ENCODE measurements around the gene SLC9A5. TPM values are rescaled to one million over a fixed set of nuclear protein-coding genes. Genes with fewer than 3 reads are reported as not detected.

SLC9A5 gene
- total and polyA plus RNA-seq, 9 donors = 0.36 to 3.1 (median 1.2) TPM

DNA sequence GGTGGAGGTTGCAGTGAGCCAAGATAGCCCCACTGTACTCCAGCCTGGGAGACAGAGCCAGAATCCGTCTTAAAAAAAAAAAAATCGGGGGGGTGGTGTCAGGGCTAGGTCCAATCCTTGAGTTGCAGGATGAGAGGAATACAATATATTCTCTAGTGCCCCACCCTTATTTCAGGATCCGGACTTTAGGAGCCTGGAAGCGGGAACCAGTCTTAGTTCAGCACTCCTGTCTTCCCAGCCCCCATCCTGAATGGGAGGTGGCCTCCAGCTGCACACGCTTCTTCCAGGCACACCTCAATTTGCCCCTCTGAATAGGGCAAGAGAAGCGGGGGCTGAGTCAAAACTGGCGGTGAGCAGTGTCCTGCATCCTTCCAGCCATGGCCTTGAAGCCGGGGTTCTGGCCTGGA is 3.1 kb upstream of the SLC9A5 start:
- no peak for TF ChIP-seq POLR2A (IDR thresholded peaks at IDR 0.05)
- no peak for TF ChIP-seq CTCF (IDR thresholded peaks at IDR 0.05)
- TF ChIP-seq EP300 (IDR thresholded peaks at IDR 0.05) = no peak
- intact Hi-C loops (cut with DNase I) = no loop called here
- 1 to 6% (median 1%) methylated on average over 8 of the region's 8 CpGs for WGBS, 3 donors

DNA sequence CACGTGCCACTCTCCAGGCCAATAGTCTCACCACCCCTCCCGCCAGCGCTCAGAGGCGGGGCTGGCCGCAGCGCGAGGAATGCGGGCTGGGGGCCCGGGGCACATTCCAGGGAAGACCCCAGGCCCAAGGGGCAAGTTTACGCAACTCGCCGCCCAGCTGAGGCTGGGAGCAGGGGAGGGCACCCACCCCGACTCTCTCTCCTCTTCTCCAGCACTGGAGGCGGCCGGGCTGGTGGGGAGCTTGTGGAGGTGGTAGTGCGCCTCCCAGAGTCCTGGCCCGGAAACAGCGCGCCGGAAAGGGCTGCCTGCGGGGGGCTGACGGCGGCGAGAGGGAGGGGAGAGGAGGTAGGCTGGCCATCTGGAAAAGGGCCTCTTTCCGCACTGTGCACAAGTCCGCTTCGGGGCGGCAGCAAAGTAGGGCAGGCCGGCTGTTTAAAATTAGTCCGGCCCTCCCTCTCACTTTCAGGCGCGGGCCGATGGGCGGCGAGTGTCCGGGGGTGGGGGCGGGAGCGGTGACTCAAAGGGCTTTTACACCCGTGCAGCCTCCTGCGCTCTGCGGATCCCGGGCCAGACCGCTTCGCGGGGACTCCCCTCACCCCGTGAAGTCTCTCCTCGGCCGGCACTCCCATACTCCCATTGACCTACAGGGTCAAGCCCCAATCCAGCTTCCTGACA is 2.6 kb upstream of the SLC9A5 start:
- peak overlapping the region; percentile 79 for H3K4me3 ChIP-seq
- intact Hi-C loops (cut with DNase I) = no loop called here
- 0 to 1% (median 1%) methylated on average over 46 to 48 of the region's 48 CpGs for WGBS, 3 donors

More for the DNA sequence above, 3.1 kb upstream of the SLC9A5 start:
- Histone ChIP-seq H3K4me1 (ENCODE audit: insufficient read depth) (peaks cover 14% of the 10 kb centered on the region), H3K27me3 (no peaks in the 10 kb centered on the region), H3K9me3 (no peaks in the 10 kb centered on the region), H3K36me3 (no peaks in the 10 kb centered on the region), H3K27ac (peak overlapping the region in 1 of 2 donors; percentile 85), H3K4me3 (peak overlapping the region; percentile 79)
- DNase-seq = no peak

GRCh38 chr16:67246756-67247191 is 2.0 kb upstream of the SLC9A5 start:
- Histone ChIP-seq H3K4me1 (ENCODE audit: insufficient read depth) (peaks cover 12% of the 10 kb centered on the region), H3K36me3 (no peaks in the 10 kb centered on the region), H3K27me3 (no peaks in the 10 kb centered on the region), H3K27ac (peak overlapping the region; percentile 61 to 85), H3K4me3 (peak overlapping the region; percentile 79), H3K9me3 (no peaks in the 10 kb centered on the region)
- intact Hi-C loops (cut with DNase I) = no loop called here
- 0 to 1% (median 1%) methylated on average over 25 to 26 of the region's 26 CpGs for WGBS, 3 donors
- peak in 3 of 5 donors; percentile 63 to 78 (median 76) for DNase-seq
- TF ChIP-seq CTCF (IDR thresholded peaks at IDR 0.05) (peak in 1 of 3 donors; percentile 13), EP300 (IDR thresholded peaks at IDR 0.05) (no peak), POLR2A (IDR thresholded peaks at IDR 0.05) (no peak)

More for the DNA sequence above, 2.6 kb upstream of the SLC9A5 start:
- peaks cover 13% of the 10 kb centered on the region for H3K4me1 ChIP-seq (ENCODE audit: insufficient read depth)
- no peaks in the 10 kb centered on the region for H3K36me3 ChIP-seq
- H3K9me3 ChIP-seq = no peaks in the 10 kb centered on the region
- TF ChIP-seq CTCF (IDR thresholded peaks at IDR 0.05) (peak in 2 of 3 donors; percentile 53 to 72), POLR2A (IDR thresholded peaks at IDR 0.05) (peak; percentile 23), EP300 (IDR thresholded peaks at IDR 0.05) (no peak)
- no peaks in the 10 kb centered on the region for H3K27me3 ChIP-seq
- peak; percentile 91 to 95 (median 93) for DNase-seq
- H3K27ac ChIP-seq = peak overlapping the region; percentile 61 to 85

DNA sequence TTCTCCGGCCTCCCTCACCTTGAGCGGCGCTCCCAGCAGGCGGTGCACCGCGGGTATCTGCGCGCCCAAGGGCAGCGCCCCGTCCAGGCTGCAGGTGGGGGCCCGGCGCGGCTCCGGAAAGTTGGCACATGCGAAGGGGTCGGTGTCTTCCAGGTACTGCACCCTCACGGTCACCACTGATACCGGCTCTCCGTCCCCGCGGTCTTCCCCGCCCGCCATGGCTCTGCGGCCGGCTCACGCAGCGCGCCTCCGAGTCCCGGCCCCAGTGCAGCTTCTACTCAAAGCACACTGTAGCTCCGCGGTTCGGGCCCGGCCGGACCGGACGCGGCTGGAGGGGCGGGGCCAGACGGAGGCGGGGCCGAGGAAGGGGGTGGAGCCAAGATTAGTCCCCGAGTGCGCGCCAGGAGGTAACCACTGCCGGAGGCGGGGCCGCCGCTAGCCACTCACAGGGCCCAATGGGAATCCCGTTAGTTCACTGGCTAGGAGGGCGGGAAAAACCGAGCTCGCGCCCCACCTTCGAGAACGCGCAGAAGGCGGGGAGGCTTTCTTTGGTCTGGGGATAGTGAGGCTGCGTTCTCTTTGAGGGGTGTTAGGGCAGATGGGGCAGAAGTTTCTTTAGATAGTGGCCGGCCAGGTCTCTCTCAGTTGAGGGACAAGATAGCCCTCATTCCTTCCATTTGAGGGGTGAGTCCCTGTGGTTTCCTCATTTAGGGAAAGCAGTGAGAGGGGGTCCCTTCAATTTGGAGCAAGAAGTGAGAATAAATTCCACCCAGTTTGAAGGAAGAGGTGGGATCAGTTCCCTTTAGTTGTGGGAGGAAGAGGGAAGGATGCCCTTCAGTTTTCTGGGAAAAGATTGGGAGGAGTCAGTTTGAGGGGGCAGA is 1.3 kb upstream of the SLC9A5 start, which contains the start of gene FHOD1:
FHOD1 (minus strand) TSS at position 290 of the 881 bp plus-strand sequence; CDS start at position 219, 71 bp downstream.
- TF ChIP-seq POLR2A (IDR thresholded peaks at IDR 0.05) (peak; percentile 60), CTCF (IDR thresholded peaks at IDR 0.05) (no peak)

More for the DNA sequence above, 1.3 kb upstream of the SLC9A5 start, which contains the start of gene FHOD1:
- DNase-seq = peak; percentile 98 to 100 (median 99)
- Histone ChIP-seq H3K36me3 (no peaks in the 10 kb centered on the region), H3K9me3 (no peaks in the 10 kb centered on the region), H3K27me3 (no peaks in the 10 kb centered on the region), H3K4me1 (ENCODE audit: insufficient read depth) (peaks cover 12% of the 10 kb centered on the region), H3K27ac (peak within 1 kb of the TSS; percentile 61 to 85), H3K4me3 (peak within 1 kb of the TSS; percentile 79)
- intact Hi-C loops (cut with DNase I) = no loop called here
- WGBS, 3 donors = 0 to 1% (median 0%) methylated on average over 60 of the region's 60 CpGs

Measured in ovary (tissue), 9 donors.